GM20431 (cell line): Measurements from ENCODE around the gene PHACTR3.

Experiments
- in situ Hi-C: fragments of 300-500 bp; cut with MseI, MboI; formaldehyde crosslinking; loops from one replicate; pipeline ENCODE4 v1.15.0; 2020; ENCODE audit warnings: low sequenced_read_pairs; ENCODE audit not compliant: unreplicated experiment

Gene PHACTR3

DNA sequence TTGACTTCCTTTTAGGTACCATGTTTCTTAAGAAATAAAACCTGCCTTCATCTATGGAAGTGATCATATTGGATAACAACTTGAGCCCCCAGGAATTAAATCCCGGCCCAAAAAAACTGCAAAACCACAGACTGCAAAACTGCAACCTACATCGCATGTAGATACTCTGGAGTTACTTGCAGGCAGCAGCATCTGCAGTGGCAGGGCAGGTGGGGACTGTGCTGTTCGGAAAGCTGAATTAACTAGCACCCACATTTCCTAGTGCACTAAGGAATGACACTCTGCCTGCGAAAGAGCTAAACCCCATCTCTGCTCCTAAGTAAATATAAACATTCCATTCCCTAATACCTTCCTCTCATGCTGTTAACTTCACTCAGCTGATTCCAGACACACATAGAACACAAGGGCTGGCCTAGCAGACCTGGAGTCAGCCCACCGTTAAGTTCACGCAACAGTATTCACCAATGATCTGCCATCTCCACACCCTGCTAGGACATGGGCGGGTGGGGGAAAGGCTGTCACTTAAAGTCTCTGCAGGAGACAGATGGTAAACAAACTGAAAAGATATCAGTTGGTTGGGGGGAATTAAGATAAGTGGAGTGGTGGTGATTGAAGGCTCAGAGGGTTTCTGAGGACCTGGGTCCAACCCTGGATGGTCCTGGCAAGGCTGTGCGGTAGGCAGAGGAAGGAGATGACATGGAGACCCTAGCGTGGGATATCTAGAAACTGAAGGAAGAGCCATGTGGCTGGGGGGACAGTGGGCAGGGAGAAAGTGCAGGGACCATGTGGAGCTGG lies 200.7 kb downstream of the PHACTR3 start:
- in situ Hi-C loops, result no loop called here

GRCh38 chr20:59805786-59806577 lies 201.6 kb downstream of the PHACTR3 start:
- in situ Hi-C loops, result no loop called here

- in situ Hi-C loops, result no loop called here
Observed at GRCh38 chr20:59806578-59806975, 202.2 kb downstream of the PHACTR3 start.

- in situ Hi-C loops, result no loop called here
Observed at GRCh38 chr20:59807909-59808728, 203.8 kb downstream of the PHACTR3 start.

- in situ Hi-C loops, result no loop called here
Observed at GRCh38 chr20:59808729-59809381, 204.5 kb downstream of the PHACTR3 start.

- in situ Hi-C loops, result no loop called here
Observed at GRCh38 chr20:59809630-59810448, 205.5 kb downstream of the PHACTR3 start.

DNA sequence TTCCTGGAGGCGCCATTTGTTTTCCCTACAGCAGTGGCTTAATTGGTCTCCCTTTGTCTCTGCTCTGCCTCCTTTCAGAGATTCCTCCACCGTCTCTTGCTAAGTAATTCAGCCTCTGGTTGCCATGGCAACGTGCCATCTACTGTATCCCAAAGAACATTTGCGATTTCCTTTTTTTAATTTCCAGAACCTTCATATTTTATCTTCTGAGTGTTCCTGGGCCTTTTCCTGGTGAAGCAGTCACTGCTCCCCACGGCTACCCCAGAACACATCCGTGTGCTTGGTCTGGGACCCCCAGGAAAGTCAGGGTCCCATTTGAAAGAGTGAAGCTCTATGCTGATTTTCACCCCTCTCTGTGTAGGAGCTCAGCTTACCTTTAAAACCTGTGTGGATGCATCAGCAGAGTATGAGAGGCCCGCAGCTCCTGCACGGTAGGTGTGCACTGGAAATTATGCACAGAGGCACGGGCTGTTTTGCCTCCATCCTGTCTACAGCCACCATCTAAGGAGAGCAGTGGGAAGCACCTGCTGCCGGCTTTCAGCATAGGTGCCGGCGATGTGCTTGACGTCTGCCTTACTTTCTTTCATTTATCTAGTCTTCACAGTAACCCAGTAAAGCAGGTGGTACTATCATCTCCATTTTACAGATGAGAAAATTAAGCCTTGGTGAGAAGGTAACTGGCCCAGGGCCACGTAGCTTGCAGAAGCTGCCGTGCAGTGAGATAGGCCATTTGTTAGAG lies 206.3 kb downstream of the PHACTR3 start:
- in situ Hi-C loops, result no loop called here

DNA sequence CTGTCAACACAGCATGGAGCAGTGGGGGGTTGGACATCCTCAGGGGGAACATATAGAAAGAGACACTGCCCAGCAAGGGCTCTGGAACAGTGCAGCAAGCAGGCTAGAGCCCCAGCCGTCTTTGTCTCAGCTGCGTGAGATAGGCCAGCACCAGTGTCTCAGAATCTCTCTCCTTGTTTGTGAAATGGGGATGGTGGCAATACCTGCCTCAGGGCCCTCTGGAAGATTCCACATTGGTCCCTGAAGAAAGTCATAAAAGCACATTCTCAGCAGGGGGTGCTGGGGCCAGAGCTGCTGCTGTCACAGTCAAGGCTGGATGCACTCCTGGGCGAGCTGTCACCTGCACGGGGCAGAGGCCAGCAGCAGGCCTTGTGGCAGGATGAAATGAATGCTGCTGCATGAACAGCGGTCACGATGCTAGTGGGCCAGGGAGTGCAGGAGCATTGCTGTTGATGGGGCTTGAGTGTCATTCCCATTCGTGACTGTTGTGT lies 207.4 kb downstream of the PHACTR3 start:
- in situ Hi-C loops, result no loop called here

DNA sequence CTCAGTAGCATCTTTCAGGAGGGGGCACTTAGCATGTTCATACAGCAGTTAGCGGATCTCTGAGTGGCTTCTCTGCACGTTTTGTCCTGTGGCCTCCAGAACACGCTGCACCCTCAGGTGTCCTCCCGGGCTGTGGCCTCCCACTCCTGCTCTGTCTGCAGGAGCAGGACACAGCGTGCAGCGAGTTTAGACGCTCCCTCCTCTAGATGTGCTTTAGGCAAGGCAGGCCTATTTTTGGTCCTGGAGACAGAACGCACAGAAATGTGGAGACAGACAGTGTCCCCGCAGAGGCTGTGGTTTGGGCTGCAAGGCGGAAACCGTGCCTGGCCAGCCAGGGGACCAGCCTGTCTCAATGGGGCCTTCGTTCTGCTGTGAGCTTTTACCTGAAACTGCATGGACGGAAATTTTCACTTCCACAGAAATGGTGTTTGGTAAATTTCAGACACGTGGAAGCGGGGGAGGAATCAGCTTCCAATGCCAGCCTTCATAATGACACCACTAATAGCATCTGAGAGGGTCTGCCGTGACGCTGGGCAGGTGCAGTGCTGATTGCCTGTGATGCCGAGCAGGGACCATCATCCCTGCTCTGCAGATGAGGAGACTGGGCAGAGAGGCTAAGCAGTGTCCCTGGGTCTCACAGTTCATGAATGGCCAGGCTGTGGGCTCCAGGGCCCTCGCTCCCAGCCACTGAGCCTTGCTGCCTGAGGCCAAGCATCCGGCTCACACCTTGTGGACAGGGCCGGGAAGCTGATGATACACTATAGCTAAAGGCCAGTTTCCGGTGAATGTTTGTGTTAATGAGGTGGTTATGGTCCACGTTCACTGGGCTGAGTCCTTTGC lies 208.2 kb downstream of the PHACTR3 start:
- in situ Hi-C loops, result no loop called here

- in situ Hi-C loops, result no loop called here
Observed at GRCh38 chr20:59813126-59813947, 209.0 kb downstream of the PHACTR3 start.

DNA sequence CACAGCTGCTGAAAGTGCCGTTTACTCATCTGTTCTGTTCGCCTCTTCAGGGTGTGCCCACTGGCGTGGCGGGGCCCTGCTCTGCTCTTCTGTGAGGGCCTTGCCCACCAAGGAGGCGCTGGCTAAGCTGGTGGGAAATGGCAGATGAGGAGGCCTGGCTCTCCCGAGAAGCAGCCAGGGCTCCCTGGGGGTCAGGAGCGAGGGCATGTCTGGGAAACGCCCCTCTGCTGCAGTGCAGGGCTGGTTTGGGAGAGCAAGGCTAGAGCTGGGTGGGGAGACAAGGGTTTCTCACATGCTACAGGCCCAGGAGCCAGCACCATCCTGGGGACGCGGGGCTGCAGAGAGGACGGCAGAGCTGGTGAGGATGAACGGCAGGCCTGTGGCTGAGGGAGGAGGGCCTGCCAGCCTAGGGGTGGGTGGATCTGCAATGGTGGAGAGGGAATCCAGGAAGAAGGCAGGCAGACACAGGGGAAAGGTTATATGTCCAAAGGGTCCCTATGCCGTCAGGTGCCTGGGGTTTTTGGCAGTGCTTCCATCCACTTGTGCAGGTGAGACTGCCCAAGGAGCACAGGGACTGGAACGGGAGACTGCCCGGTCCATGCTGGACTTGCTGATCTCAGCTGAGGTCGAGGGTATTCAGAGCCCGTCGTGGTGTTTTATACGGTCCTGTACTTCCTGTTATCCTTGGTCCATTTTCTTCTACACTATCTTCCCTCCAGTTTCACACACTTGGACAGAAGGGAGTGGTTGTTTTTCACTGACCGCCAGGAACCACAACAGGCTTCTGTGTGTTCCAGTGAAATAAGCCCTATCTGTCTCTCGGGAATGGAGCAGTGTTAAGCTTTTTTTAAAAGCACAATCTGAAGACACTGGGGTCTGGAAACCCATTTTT lies 209.9 kb downstream of the PHACTR3 start:
- in situ Hi-C loops, result no loop called here

- in situ Hi-C loops, result no loop called here
Observed at GRCh38 chr20:59814840-59815340, 210.6 kb downstream of the PHACTR3 start.

- in situ Hi-C loops, result no loop called here
Observed at GRCh38 chr20:59816146-59816738, 211.9 kb downstream of the PHACTR3 start.

DNA sequence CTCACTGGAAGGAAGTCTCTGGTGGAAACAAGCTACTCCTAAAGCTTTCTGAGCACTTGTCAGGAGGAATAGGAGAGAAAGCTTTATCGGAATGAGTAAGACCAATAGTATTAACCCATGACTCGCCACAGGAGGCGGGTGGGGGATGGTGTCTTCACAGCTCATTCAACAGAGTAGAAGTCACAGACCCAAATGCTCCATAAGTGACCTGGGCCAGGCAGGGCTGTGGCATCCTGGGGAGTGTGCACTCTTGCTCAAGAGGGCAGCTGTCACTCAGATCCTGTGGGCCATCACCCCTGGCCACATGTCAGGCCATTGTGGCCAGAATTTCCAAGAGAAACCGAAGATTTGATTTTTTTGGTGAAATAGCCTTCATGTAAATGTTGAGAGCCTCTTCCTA lies 213.1 kb downstream of the PHACTR3 start:
- in situ Hi-C loops, result no loop called here
